AG04449 (cell line): ENCODE results near the gene A2M.

Experiments
- CTCF ChIA-PET: fragments of 350-600 bp; formaldehyde crosslinking; extraction: SDS; loops from one replicate; lab custom pipeline; 2021; ENCODE audit warnings: antibody characterized with exemption; lab: Yijun Ruan, JAX
- POLR2A ChIA-PET: fragments of 400-600, 350-600 bp; formaldehyde crosslinking; extraction: SDS; loops from one replicate; lab custom pipeline; 2020; ENCODE audit warnings: antibody characterized with exemption, inconsistent platforms; lab: Yijun Ruan, JAX
- DNase-seq: peaks from one replicate; pipeline ENCODE4 v3.0.0-alpha.2; 2010; ENCODE audit warnings: low read depth, low spot score
- H3K4me3 ChIP-seq: 2 replicates; pipeline ENCODE4 v1.5.1; 2011; ENCODE audit warnings: low read depth, mild to moderate bottlenecking, control low read depth, low read length
- CTCF ChIP-seq: IDR thresholded peaks from one replicate; pipeline ENCODE4 v1.5.1; 2011; ENCODE audit warnings: mild to moderate bottlenecking, moderate library complexity, low read length, control low read depth, inconsistent platforms; ENCODE audit not compliant: insufficient read depth; ENCODE audit errors: missing control alignments

The A2M gene

GRCh38 chr12:9096563-9097176, 19.0 kb downstream of the A2M start:
- POLR2A ChIA-PET = no interaction called here
- no peak overlapping the region for H3K4me3 ChIP-seq
- TF ChIP-seq CTCF = no peak
- no peak for DNase-seq
- CTCF ChIA-PET = no interaction called here

GRCh38 chr12:9095322-9095721, 20.4 kb downstream of the A2M start:
- ChIA-PET CTCF (no interaction called here), POLR2A (no interaction called here)
- no peak for TF ChIP-seq CTCF
- no peak overlapping the region for H3K4me3 ChIP-seq
- no peak for DNase-seq

GRCh38 chr12:9094512-9095206, 21.1 kb downstream of the A2M start:
- no peak for DNase-seq
- no peak overlapping the region for H3K4me3 ChIP-seq
- POLR2A ChIA-PET = no interaction called here
- CTCF ChIA-PET = no interaction called here
- TF ChIP-seq CTCF = no peak

GRCh38 chr12:9091891-9092598, 23.7 kb downstream of the A2M start:
- DNase-seq = no peak
- POLR2A ChIA-PET = no interaction called here
- CTCF ChIA-PET = no interaction called here
- no peak for TF ChIP-seq CTCF
- no peak overlapping the region for H3K4me3 ChIP-seq

GRCh38 chr12:9090220-9090619, 25.5 kb downstream of the A2M start:
- CTCF ChIA-PET = no interaction called here
- no peak overlapping the region for H3K4me3 ChIP-seq
- POLR2A ChIA-PET = no interaction called here
- no peak for TF ChIP-seq CTCF
- no peak for DNase-seq
